Adrenal gland (tissue), 5 donors: Measurements from ENCODE around the gene CCDC148.

Source experiments
- POLR2A ChIP-seq, 2 donors: fragments of 450-650 bp; IDR thresholded peaks; one replicate each; pipeline ENCODE4 v1.6.1; 2017; ENCODE audit warnings: antibody characterized with exemption in 2 of 2, mild to moderate bottlenecking in 2 of 2, moderate library complexity in 1 of 2
- TF ChIP-seq, protein P1 (sequence below), 6 experiments: fragments of 450-650 bp in 4 of 6; fragments of 200-600 bp in 2 of 6; sonication (generic) in 1 of 6; IDR thresholded peaks; 1 replicate in 5 of 6; 2 replicates in 1 of 6; pipeline versions ENCODE4 v1.5.1 to v1.8.0; 2016 to 2021; ENCODE audit warnings: antibody characterized with exemption in 6 of 6, mild to moderate bottlenecking in 2 of 6, moderate library complexity in 1 of 6
- donor health status: DM: no; HTN: no; CAD: no.

DNA sequence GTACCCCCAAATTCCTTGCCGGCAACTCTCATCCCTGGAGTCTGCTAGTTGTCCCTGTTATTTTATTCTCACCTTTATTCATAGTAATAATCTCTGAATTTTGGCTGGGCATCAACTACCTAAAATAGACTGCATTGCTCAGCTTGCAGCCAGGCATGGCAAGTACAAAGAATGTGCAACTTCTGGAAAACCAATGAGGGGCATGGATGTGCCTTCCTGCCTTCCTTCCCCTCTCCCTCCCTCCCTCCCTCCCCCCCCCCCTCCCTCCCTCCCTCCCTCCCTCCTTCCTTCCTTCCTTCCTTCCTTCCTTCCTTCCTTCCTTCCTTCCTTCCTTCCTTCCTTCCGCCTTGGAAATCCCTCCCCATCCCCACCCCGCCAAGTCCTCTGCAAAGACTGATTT is 162.8 kb downstream of the CCDC148 start:
- TF ChIP-seq POLR2A (IDR thresholded peaks at IDR 0.05) = no peak
- TF ChIP-seq, protein P1, sequence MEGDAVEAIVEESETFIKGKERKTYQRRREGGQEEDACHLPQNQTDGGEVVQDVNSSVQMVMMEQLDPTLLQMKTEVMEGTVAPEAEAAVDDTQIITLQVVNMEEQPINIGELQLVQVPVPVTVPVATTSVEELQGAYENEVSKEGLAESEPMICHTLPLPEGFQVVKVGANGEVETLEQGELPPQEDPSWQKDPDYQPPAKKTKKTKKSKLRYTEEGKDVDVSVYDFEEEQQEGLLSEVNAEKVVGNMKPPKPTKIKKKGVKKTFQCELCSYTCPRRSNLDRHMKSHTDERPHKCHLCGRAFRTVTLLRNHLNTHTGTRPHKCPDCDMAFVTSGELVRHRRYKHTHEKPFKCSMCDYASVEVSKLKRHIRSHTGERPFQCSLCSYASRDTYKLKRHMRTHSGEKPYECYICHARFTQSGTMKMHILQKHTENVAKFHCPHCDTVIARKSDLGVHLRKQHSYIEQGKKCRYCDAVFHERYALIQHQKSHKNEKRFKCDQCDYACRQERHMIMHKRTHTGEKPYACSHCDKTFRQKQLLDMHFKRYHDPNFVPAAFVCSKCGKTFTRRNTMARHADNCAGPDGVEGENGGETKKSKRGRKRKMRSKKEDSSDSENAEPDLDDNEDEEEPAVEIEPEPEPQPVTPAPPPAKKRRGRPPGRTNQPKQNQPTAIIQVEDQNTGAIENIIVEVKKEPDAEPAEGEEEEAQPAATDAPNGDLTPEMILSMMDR (IDR thresholded peaks at IDR 0.05) = no peak
